ENCODE data around the gene CCDC201.
"Not testable (repeated sequence)": the region's sequence is repeated elsewhere in the genome, so short reads cannot be mapped to it uniquely, and the experiment has no call there.

GRCh38 chr7:45841926-45842717 lies 30.8 kb downstream of the CCDC201 start:
- TF ChIP-seq CTCF, POLR2A (IDR thresholded peaks at IDR 0.05): not testable (repeated sequence)

All from lower leg skin (tissue), 3 donors.